ENCODE measurements around the gene DEF6. TPM values are rescaled to one million over a fixed set of nuclear protein-coding genes. Genes with fewer than 3 reads are reported as not detected.
A peak's percentile ranks its signal among the peaks of the same experiment; 100 is the strongest.

Gene DEF6
- 10 to 100 TPM in 5 of 6 donors, 1 to 10 TPM in 1; 10.0 to 39.8 (median 23.4) TPM for total RNA-seq

GRCh38 chr6:35297601-35298481, at the start of gene DEF6:
Gene DEF6 (plus strand): TSS chr6:35297818. CDS start chr6:35297857, 39 bp downstream.
- ATAC-seq (ENCODE audit: low FRiP score in 2 of 2) (peak; percentile 85 to 93), DNase-seq (peak; percentile 94 to 95)
- Histone ChIP-seq H3K4me1 (peaks cover 19 to 45% (median 38%) of the 10 kb centered on the region in 4 donors), H3K9me3 (no peaks in the 10 kb centered on the region), H3K36me3 (peaks cover 2 to 29% (median 15%) of the 10 kb centered on the region in 4 donors), H3K27ac (peak within 1 kb of the TSS; percentile 73 to 92 (median 86)), H3K27me3 (no peaks in the 10 kb centered on the region), H3K4me3 (peak within 1 kb of the TSS; percentile 20 to 57 (median 47))
- WGBS, 2 donors: 22 to 24% methylated on average over 14 to 17 of the region's 35 CpGs
- TF ChIP-seq EP300 (IDR thresholded peaks at IDR 0.05): peak in 1 of 4 donors; percentile 4
- peak in 5 of 6 experiments; percentile 75 to 96 (median 85) for TF ChIP-seq CTCF (IDR thresholded peaks at IDR 0.05)
- TF ChIP-seq POLR2A (IDR thresholded peaks at IDR 0.05): peak in 1 of 4 donors; percentile 68
- TF ChIP-seq POLR2AphosphoS5 (IDR thresholded peaks at IDR 0.05): peak; percentile 56

GRCh38 chr6:35248300-35248699, 49.3 kb upstream of the DEF6 start:
- ATAC-seq (ENCODE audit: low FRiP score in 2 of 2) (no peak), DNase-seq (no peak)
- H3K27me3 ChIP-seq: no peaks in the 10 kb centered on the region
- H3K4me1 ChIP-seq: no peaks in the 10 kb centered on the region
- no peaks in the 10 kb centered on the region for H3K9me3 ChIP-seq
- H3K27ac ChIP-seq: no peak overlapping the region
- H3K4me3 ChIP-seq: no peak overlapping the region
- H3K36me3 ChIP-seq: peaks cover 0 to 18% (median 6%) of the 10 kb centered on the region in 4 donors
- TF ChIP-seq POLR2AphosphoS5 (IDR thresholded peaks at IDR 0.05) (no peak), POLR2A (IDR thresholded peaks at IDR 0.05) (no peak)
- WGBS, 2 donors: 46 to 100% methylated on average over 1 to 3 of the region's 3 CpGs

- WGBS, 2 donors: 82% methylated on average over 3 of the region's 3 CpGs
- no peak for TF ChIP-seq POLR2AphosphoS5 (IDR thresholded peaks at IDR 0.05)
- no peak for TF ChIP-seq CTCF (IDR thresholded peaks at IDR 0.05)
- TF ChIP-seq EP300 (IDR thresholded peaks at IDR 0.05): no peak
- no peak for TF ChIP-seq POLR2A (IDR thresholded peaks at IDR 0.05)
- DNase-seq (no peak), ATAC-seq (ENCODE audit: low FRiP score in 2 of 2) (no peak)
- Histone ChIP-seq H3K27me3 (no peaks in the 10 kb centered on the region), H3K4me1 (no peaks in the 10 kb centered on the region), H3K27ac (no peak overlapping the region), H3K36me3 (peaks cover 0 to 14% (median 4%) of the 10 kb centered on the region in 4 donors), H3K9me3 (no peaks in the 10 kb centered on the region), H3K4me3 (no peak overlapping the region)
These were observed 48.7 kb upstream of the DEF6 start for GRCh38 chr6:35248965-35249364.

GRCh38 chr6:35251949-35252348, 45.7 kb upstream of the DEF6 start:
- H3K36me3 ChIP-seq: no peaks in the 10 kb centered on the region
- WGBS, 2 donors: 92 to 98% methylated on average over 3 of the region's 3 CpGs
- H3K27me3 ChIP-seq: no peaks in the 10 kb centered on the region
- H3K27ac ChIP-seq: no peak overlapping the region
- H3K4me3 ChIP-seq: no peak overlapping the region
- TF ChIP-seq EP300 (IDR thresholded peaks at IDR 0.05): no peak
- no peak for TF ChIP-seq POLR2A (IDR thresholded peaks at IDR 0.05)
- TF ChIP-seq POLR2AphosphoS5 (IDR thresholded peaks at IDR 0.05): no peak
- no peak for TF ChIP-seq CTCF (IDR thresholded peaks at IDR 0.05)
- DNase-seq: no peak
- no peaks in the 10 kb centered on the region for H3K9me3 ChIP-seq
- no peak for ATAC-seq (ENCODE audit: low FRiP score in 2 of 2)
- H3K4me1 ChIP-seq: peaks cover 0 to 2% (median 0%) of the 10 kb centered on the region in 4 donors

- H3K9me3 ChIP-seq: no peaks in the 10 kb centered on the region
- TF ChIP-seq POLR2AphosphoS5 (IDR thresholded peaks at IDR 0.05) (no peak), CTCF (IDR thresholded peaks at IDR 0.05) (no peak), POLR2A (IDR thresholded peaks at IDR 0.05) (no peak), EP300 (IDR thresholded peaks at IDR 0.05) (no peak)
- 95 to 100% methylated on average over 1 of the region's 1 CpG for WGBS, 2 donors
- no peak for ATAC-seq (ENCODE audit: low FRiP score in 2 of 2)
- H3K4me1 ChIP-seq: peaks cover 3 to 9% (median 6%) of the 10 kb centered on the region in 4 donors
- H3K27me3 ChIP-seq: no peaks in the 10 kb centered on the region
- H3K27ac ChIP-seq: no peak overlapping the region
- DNase-seq: no peak
- H3K4me3 ChIP-seq: no peak overlapping the region
- H3K36me3 ChIP-seq: no peaks in the 10 kb centered on the region
These were observed 44.4 kb upstream of the DEF6 start for GRCh38 chr6:35253249-35253648.
